Activated T-cell treated with anti-CD3 and anti-CD28 coated beads, Interleukin-2, amount 50 U/mL, for 24 hours (primary cell): Measurements from ENCODE around the gene NID1.

Source experiments
- DNase-seq: peaks from one replicate; pipeline ENCODE4 v3.0.0-alpha.2; 2020
- H3K27ac Mint-ChIP-seq: 2 replicates; pipeline ENCODE4 v1.8.0; 2020; ENCODE audit warnings: mild to moderate bottlenecking, mixed read lengths
- H3K27me3 Mint-ChIP-seq: 2 replicates; pipeline ENCODE4 v1.8.0; 2020; ENCODE audit warnings: mixed read lengths
- H3K36me3 Mint-ChIP-seq: 2 replicates; pipeline ENCODE4 v1.8.0; 2020; ENCODE audit warnings: low read depth, mixed read lengths
- H3K4me1 Mint-ChIP-seq: 2 replicates; pipeline ENCODE4 v1.8.0; 2020; ENCODE audit warnings: low read depth, mixed read lengths
- H3K4me3 Mint-ChIP-seq: 2 replicates; pipeline ENCODE4 v1.8.0; 2020; ENCODE audit warnings: mild to moderate bottlenecking, moderate library complexity, mixed read lengths
- H3K9me3 Mint-ChIP-seq: 2 replicates; pipeline ENCODE4 v1.8.0; 2020; ENCODE audit warnings: mixed read lengths

NID1 gene

GRCh38 chr1:235947989-235948388, 116.9 kb downstream of the NID1 start:
- Mint-ChIP-seq H3K27me3 (no peaks in the 10 kb centered on the region), H3K4me3 (no peak overlapping the region), H3K4me1 (peaks cover 16% of the 10 kb centered on the region), H3K27ac (no peak overlapping the region), H3K36me3 (no peaks in the 10 kb centered on the region), H3K9me3 (no peaks in the 10 kb centered on the region)
- DNase-seq = no peak

GRCh38 chr1:235946571-235946981, 118.3 kb downstream of the NID1 start:
- H3K27me3 Mint-ChIP-seq = no peaks in the 10 kb centered on the region
- H3K36me3 Mint-ChIP-seq = no peaks in the 10 kb centered on the region
- H3K27ac Mint-ChIP-seq = no peak overlapping the region
- H3K4me3 Mint-ChIP-seq = no peak overlapping the region
- H3K4me1 Mint-ChIP-seq = peaks cover 4% of the 10 kb centered on the region
- H3K9me3 Mint-ChIP-seq = no peaks in the 10 kb centered on the region
- no peak for DNase-seq

GRCh38 chr1:235945775-235946570, 118.9 kb downstream of the NID1 start:
- Mint-ChIP-seq H3K4me1 (peaks cover 4% of the 10 kb centered on the region), H3K36me3 (no peaks in the 10 kb centered on the region), H3K9me3 (no peaks in the 10 kb centered on the region), H3K27me3 (no peaks in the 10 kb centered on the region), H3K4me3 (no peak overlapping the region), H3K27ac (no peak overlapping the region)
- DNase-seq = peak; percentile 22

GRCh38 chr1:235943581-235944114, 121.2 kb downstream of the NID1 start:
- H3K4me1 Mint-ChIP-seq = peaks cover 14% of the 10 kb centered on the region

GRCh38 chr1:235942979-235943575, 121.8 kb downstream of the NID1 start:
- Mint-ChIP-seq H3K27me3 (no peaks in the 10 kb centered on the region), H3K4me1 (peaks cover 19% of the 10 kb centered on the region), H3K4me3 (no peak overlapping the region), H3K36me3 (no peaks in the 10 kb centered on the region), H3K9me3 (no peaks in the 10 kb centered on the region), H3K27ac (no peak overlapping the region)
- no peak for DNase-seq

More at GRCh38 chr1:235943581-235944114, 121.2 kb downstream of the NID1 start:
- H3K9me3 Mint-ChIP-seq = no peaks in the 10 kb centered on the region
- H3K27me3 Mint-ChIP-seq = no peaks in the 10 kb centered on the region
- no peaks in the 10 kb centered on the region for H3K36me3 Mint-ChIP-seq
- no peak overlapping the region for H3K4me3 Mint-ChIP-seq
- H3K27ac Mint-ChIP-seq = no peak overlapping the region
- DNase-seq = no peak

- Mint-ChIP-seq H3K4me3 (no peak overlapping the region), H3K27ac (no peak overlapping the region), H3K9me3 (no peaks in the 10 kb centered on the region), H3K36me3 (no peaks in the 10 kb centered on the region), H3K4me1 (peaks cover 19% of the 10 kb centered on the region), H3K27me3 (no peaks in the 10 kb centered on the region)
- no peak for DNase-seq
Measured at GRCh38 chr1:235942625-235942934, 122.3 kb downstream of the NID1 start.

GRCh38 chr1:235941876-235942624, 122.8 kb downstream of the NID1 start:
- Mint-ChIP-seq H3K27ac (no peak overlapping the region), H3K4me1 (peaks cover 24% of the 10 kb centered on the region)

GRCh38 chr1:235940285-235940684, 124.6 kb downstream of the NID1 start:
- DNase-seq = no peak
- H3K4me1 Mint-ChIP-seq = peaks cover 27% of the 10 kb centered on the region
- H3K9me3 Mint-ChIP-seq = no peaks in the 10 kb centered on the region
- H3K4me3 Mint-ChIP-seq = no peak overlapping the region
- no peaks in the 10 kb centered on the region for H3K27me3 Mint-ChIP-seq
- no peak overlapping the region for H3K27ac Mint-ChIP-seq
- no peaks in the 10 kb centered on the region for H3K36me3 Mint-ChIP-seq

More at GRCh38 chr1:235941876-235942624, 122.8 kb downstream of the NID1 start:
- Mint-ChIP-seq H3K4me3 (no peak overlapping the region), H3K27me3 (no peaks in the 10 kb centered on the region), H3K36me3 (no peaks in the 10 kb centered on the region), H3K9me3 (no peaks in the 10 kb centered on the region)
- peak; percentile 6 for DNase-seq

GRCh38 chr1:235939480-235939775, 125.5 kb downstream of the NID1 start:
- no peak for DNase-seq
- Mint-ChIP-seq H3K27me3 (no peaks in the 10 kb centered on the region), H3K4me3 (no peak overlapping the region), H3K27ac (no peak overlapping the region), H3K4me1 (peaks cover 27% of the 10 kb centered on the region), H3K36me3 (no peaks in the 10 kb centered on the region), H3K9me3 (no peaks in the 10 kb centered on the region)

GRCh38 chr1:235938709-235939479, 126.0 kb downstream of the NID1 start:
- no peaks in the 10 kb centered on the region for H3K27me3 Mint-ChIP-seq
- no peaks in the 10 kb centered on the region for H3K9me3 Mint-ChIP-seq
- H3K36me3 Mint-ChIP-seq = no peaks in the 10 kb centered on the region
- H3K27ac Mint-ChIP-seq = no peak overlapping the region
- DNase-seq = peak; percentile 8
- peaks cover 27% of the 10 kb centered on the region for H3K4me1 Mint-ChIP-seq
- no peak overlapping the region for H3K4me3 Mint-ChIP-seq

- H3K27ac Mint-ChIP-seq = no peak overlapping the region
- DNase-seq = no peak
Measured at GRCh38 chr1:235937123-235937522, 127.8 kb downstream of the NID1 start.

GRCh38 chr1:235935235-235936225, 129.4 kb downstream of the NID1 start:
- no peak overlapping the region for H3K27ac Mint-ChIP-seq
- no peaks in the 10 kb centered on the region for H3K9me3 Mint-ChIP-seq
- DNase-seq = no peak
- no peaks in the 10 kb centered on the region for H3K27me3 Mint-ChIP-seq
- peaks cover 34% of the 10 kb centered on the region for H3K4me1 Mint-ChIP-seq
- no peaks in the 10 kb centered on the region for H3K36me3 Mint-ChIP-seq
- no peak overlapping the region for H3K4me3 Mint-ChIP-seq

More at GRCh38 chr1:235937123-235937522, 127.8 kb downstream of the NID1 start:
- Mint-ChIP-seq H3K27me3 (no peaks in the 10 kb centered on the region), H3K9me3 (no peaks in the 10 kb centered on the region), H3K36me3 (no peaks in the 10 kb centered on the region), H3K4me1 (peaks cover 32% of the 10 kb centered on the region), H3K4me3 (no peak overlapping the region)

GRCh38 chr1:235933766-235934116, 131.1 kb downstream of the NID1 start:
- DNase-seq = no peak
- peaks cover 25% of the 10 kb centered on the region for H3K4me1 Mint-ChIP-seq
- no peak overlapping the region for H3K27ac Mint-ChIP-seq
- no peaks in the 10 kb centered on the region for H3K9me3 Mint-ChIP-seq
- H3K4me3 Mint-ChIP-seq = no peak overlapping the region
- H3K27me3 Mint-ChIP-seq = no peaks in the 10 kb centered on the region
- no peaks in the 10 kb centered on the region for H3K36me3 Mint-ChIP-seq
